ENCODE results near the gene RELA.

The RELA gene

DNA sequence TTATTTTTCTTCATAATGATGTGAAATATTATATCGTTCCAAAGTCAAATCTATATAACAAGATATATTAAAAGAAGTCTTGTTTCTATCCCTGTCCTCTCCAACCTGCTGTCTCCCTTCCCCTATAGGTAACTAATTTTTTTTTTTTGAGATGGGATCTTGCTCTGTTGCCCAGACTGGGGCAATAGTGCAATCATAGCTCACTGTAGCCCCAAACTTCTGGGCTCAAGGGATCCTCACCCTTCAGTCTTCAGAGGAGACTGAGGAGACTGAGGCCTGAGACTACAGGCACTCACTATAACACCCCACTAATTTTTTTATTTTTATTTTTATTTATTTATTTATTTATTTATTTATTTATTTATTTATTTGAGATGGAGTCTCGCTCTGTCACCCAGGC, 10.3 kb upstream of the RELA start:
- no peak for TF ChIP-seq GABPA (IDR thresholded peaks at IDR 0.05; ENCODE audit: low read depth)
- TF ChIP-seq POLR2AphosphoS5 (IDR thresholded peaks at IDR 0.05; ENCODE audit: low read depth) = no peak
- TF ChIP-seq SPI1 (IDR thresholded peaks at IDR 0.05; ENCODE audit: borderline replicate concordance, low read depth) = no peak
- TF ChIP-seq, protein P1, sequence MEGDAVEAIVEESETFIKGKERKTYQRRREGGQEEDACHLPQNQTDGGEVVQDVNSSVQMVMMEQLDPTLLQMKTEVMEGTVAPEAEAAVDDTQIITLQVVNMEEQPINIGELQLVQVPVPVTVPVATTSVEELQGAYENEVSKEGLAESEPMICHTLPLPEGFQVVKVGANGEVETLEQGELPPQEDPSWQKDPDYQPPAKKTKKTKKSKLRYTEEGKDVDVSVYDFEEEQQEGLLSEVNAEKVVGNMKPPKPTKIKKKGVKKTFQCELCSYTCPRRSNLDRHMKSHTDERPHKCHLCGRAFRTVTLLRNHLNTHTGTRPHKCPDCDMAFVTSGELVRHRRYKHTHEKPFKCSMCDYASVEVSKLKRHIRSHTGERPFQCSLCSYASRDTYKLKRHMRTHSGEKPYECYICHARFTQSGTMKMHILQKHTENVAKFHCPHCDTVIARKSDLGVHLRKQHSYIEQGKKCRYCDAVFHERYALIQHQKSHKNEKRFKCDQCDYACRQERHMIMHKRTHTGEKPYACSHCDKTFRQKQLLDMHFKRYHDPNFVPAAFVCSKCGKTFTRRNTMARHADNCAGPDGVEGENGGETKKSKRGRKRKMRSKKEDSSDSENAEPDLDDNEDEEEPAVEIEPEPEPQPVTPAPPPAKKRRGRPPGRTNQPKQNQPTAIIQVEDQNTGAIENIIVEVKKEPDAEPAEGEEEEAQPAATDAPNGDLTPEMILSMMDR (IDR thresholded peaks at IDR 0.05; ENCODE audit: insufficient read depth, low read length) = no peak
- TF ChIP-seq, protein P2, sequence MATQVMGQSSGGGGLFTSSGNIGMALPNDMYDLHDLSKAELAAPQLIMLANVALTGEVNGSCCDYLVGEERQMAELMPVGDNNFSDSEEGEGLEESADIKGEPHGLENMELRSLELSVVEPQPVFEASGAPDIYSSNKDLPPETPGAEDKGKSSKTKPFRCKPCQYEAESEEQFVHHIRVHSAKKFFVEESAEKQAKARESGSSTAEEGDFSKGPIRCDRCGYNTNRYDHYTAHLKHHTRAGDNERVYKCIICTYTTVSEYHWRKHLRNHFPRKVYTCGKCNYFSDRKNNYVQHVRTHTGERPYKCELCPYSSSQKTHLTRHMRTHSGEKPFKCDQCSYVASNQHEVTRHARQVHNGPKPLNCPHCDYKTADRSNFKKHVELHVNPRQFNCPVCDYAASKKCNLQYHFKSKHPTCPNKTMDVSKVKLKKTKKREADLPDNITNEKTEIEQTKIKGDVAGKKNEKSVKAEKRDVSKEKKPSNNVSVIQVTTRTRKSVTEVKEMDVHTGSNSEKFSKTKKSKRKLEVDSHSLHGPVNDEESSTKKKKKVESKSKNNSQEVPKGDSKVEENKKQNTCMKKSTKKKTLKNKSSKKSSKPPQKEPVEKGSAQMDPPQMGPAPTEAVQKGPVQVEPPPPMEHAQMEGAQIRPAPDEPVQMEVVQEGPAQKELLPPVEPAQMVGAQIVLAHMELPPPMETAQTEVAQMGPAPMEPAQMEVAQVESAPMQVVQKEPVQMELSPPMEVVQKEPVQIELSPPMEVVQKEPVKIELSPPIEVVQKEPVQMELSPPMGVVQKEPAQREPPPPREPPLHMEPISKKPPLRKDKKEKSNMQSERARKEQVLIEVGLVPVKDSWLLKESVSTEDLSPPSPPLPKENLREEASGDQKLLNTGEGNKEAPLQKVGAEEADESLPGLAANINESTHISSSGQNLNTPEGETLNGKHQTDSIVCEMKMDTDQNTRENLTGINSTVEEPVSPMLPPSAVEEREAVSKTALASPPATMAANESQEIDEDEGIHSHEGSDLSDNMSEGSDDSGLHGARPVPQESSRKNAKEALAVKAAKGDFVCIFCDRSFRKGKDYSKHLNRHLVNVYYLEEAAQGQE (IDR thresholded peaks at IDR 0.05; ENCODE audit: insufficient replicate concordance, low read depth) = no peak
- no peak for DNase-seq (ENCODE audit: low read depth in 1 of 2, low spot score in 1 of 2)
- Histone ChIP-seq H3K4me3 (replicated peaks; ENCODE audit: insufficient read depth, low read length) (no peak overlapping the region), H3K27ac (replicated peaks) (no peak overlapping the region), H3K27me3 (ENCODE audit: insufficient read depth, poor library complexity, severe bottlenecking) (no peaks in the 10 kb centered on the region)

DNA sequence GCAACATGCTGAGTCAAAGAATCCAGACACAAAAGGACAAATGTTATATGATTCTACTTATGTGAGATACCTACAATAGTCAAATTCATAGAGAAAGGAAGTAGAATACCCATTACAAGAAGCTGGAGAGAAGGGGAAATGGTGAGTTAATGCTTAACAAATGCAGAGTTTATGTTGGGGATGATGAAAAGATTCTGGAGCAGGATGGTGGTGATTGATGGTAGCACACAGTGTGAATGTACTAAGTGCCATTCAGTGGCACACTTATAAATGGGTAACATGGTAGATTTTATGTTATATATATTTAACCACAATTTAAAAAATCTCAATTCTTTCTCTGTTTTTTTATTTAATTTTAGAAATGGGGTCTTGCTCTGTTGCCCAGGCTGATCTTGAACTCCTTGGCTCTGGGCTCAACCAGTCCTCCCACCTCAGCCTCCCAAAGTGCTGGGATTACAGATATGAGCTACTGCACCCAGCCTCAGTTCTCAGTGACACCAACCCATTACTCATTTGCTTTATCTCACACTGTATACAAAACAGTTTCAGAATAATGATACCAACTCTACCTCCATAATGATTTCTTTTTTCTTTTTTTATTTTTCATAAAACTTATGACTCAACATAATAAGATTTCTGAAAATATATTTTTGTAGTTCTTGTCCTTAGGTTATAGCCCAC, 9.6 kb upstream of the RELA start:
- DNase-seq (ENCODE audit: low read depth in 1 of 2, low spot score in 1 of 2) = no peak
- Histone ChIP-seq H3K27me3 (ENCODE audit: insufficient read depth, poor library complexity, severe bottlenecking) (no peaks in the 10 kb centered on the region), H3K4me3 (replicated peaks; ENCODE audit: insufficient read depth, low read length) (no peak overlapping the region), H3K27ac (replicated peaks) (no peak overlapping the region)
- TF ChIP-seq SPI1 (IDR thresholded peaks at IDR 0.05; ENCODE audit: borderline replicate concordance, low read depth) = no peak
- TF ChIP-seq POLR2AphosphoS5 (IDR thresholded peaks at IDR 0.05; ENCODE audit: low read depth) = no peak
- TF ChIP-seq, protein P2 (IDR thresholded peaks at IDR 0.05; ENCODE audit: insufficient replicate concordance, low read depth) = no peak
- TF ChIP-seq GABPA (IDR thresholded peaks at IDR 0.05; ENCODE audit: low read depth) = no peak
- TF ChIP-seq, protein P1 (IDR thresholded peaks at IDR 0.05; ENCODE audit: insufficient read depth, low read length) = no peak

DNA sequence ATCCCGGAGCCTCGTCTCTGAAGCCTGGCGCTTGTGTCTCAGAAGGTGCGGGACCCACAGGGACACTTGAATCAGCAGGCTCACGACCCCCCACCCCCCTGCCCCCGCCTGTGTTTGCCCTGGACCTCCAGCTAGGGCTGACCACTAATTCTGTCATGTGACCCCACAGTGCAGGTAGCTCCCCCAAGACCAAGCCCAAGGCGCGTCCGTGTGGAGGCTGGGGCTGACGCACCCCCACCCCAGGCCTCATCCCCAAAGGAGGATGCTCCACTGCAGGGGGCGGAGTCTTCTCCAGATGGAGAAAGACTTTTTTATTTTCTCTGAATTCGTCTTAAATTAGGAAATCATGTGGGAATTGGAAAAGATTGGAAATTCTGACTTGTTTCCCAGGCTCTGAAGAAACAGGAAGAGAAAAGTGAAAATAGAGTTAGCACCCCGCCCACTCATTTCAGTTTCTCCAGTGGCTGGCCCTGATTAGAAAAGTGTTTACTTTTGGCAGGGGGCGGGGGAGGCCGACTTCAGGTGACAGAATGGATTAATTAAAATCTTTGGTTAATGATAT, 1.0 kb upstream of the RELA start:
- DNase-seq (ENCODE audit: low read depth in 1 of 2, low spot score in 1 of 2) = no peak
- Histone ChIP-seq H3K4me3 (replicated peaks; ENCODE audit: insufficient read depth, low read length) (peak overlapping the region; percentile 54), H3K27me3 (ENCODE audit: insufficient read depth, poor library complexity, severe bottlenecking) (no peaks in the 10 kb centered on the region), H3K27ac (replicated peaks) (peak overlapping the region; percentile 95)
- 0 out of 2 replicates have a peak, but pooled peaks have one; percentile 12 for TF ChIP-seq SPI1 (IDR thresholded peaks at IDR 0.05; ENCODE audit: borderline replicate concordance, low read depth)
- TF ChIP-seq, protein P2 (IDR thresholded peaks at IDR 0.05; ENCODE audit: insufficient replicate concordance, low read depth) = no peak
- TF ChIP-seq GABPA (IDR thresholded peaks at IDR 0.05; ENCODE audit: low read depth) = no peak

Measured in HL-60 (cell line).